ENCODE results near the gene MACROD2.

The MACROD2 gene

DNA sequence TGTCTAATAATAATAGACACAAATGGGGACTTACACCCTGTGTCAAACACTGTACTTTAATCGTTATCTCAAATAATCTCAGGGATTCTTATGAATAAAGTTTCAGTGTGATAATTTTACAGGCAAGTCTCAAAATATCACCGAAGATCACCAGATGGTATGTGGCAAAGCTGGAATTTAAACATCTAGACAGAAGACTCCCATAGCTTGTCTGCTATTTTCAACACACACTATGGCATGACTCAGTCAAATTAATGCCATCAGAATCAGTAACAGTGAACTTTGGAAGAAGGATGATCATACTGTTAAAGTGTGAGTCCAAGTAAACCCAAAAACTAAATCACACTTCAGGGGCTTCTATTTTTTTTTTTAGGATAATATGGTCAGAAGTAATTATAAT lies 1209.7 kb downstream of the MACROD2 start:
- no peak for DNase-seq

GRCh38 chr20:15205719-15206118 lies 1210.4 kb downstream of the MACROD2 start:
- no peak for DNase-seq

DNA sequence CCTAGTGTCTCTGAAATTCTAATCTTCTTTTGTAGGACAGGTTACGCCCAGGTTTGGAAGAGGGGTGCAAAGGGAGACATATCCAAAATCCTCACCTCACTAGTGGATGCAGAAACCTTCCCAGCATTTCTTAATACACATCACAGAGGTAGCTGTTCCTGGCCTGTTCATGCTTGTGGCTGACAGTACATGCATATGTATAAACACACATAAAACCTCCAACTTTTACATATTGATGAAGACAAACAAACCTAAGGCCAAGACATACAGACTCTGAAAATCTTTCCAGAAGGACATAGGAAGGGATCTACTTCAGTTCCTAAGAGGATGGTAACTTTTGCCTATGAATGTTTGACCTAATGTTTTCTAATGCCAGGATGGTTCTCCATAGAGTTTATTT lies 1214.2 kb downstream of the MACROD2 start:
- DNase-seq = no peak

- DNase-seq = no peak
Measured at GRCh38 chr20:15214051-15214450, 1218.7 kb downstream of the MACROD2 start.

GRCh38 chr20:15220009-15220656 lies 1224.8 kb downstream of the MACROD2 start:
- DNase-seq = no peak

GRCh38 chr20:15220778-15221565 lies 1225.7 kb downstream of the MACROD2 start:
- DNase-seq = no peak

DNA sequence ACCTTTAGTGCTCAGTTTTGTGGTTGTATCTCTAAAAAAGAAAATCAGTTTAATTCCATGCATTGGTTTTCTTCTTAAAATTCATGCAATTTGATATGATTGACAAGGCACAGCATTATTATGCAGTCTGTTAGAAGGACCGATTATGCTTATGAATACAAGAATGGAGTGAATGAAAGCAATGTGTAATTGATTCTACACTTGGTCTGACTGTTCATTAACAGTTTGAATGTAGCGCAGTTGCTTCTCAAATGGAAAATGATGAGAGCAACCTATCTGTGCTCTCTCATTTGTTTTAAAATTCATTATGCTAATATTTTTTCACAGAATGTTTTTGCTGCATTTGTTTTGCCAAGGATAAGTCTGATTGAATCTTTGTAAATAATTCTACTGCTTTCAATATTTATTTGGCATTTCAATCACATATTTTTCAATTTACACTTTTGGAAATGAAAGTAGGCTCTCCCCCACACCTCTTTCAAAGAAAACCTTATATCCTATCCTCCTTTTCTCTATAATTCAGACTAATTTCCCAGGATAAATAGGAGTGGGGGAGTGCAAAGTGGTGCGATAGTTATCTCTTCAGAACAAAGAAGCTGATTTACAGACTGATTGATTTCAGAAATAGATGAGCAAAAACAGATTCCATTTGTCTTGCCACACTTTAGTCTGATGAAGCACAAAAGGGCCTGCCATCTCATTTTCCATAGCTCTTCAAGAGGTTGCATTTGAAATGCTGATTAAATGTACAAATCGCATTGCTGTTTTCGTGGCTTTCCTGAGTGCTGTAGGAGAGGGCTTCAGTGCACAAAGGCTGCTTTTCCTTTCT lies 1227.4 kb downstream of the MACROD2 start:
- no peak for DNase-seq

- DNase-seq = no peak
Measured at GRCh38 chr20:15224199-15224598, 1228.9 kb downstream of the MACROD2 start.

- no peak for DNase-seq
Measured at GRCh38 chr20:15227102-15227501, 1231.8 kb downstream of the MACROD2 start.

GRCh38 chr20:15232243-15232642 lies 1236.9 kb downstream of the MACROD2 start:
- no peak for DNase-seq

DNA sequence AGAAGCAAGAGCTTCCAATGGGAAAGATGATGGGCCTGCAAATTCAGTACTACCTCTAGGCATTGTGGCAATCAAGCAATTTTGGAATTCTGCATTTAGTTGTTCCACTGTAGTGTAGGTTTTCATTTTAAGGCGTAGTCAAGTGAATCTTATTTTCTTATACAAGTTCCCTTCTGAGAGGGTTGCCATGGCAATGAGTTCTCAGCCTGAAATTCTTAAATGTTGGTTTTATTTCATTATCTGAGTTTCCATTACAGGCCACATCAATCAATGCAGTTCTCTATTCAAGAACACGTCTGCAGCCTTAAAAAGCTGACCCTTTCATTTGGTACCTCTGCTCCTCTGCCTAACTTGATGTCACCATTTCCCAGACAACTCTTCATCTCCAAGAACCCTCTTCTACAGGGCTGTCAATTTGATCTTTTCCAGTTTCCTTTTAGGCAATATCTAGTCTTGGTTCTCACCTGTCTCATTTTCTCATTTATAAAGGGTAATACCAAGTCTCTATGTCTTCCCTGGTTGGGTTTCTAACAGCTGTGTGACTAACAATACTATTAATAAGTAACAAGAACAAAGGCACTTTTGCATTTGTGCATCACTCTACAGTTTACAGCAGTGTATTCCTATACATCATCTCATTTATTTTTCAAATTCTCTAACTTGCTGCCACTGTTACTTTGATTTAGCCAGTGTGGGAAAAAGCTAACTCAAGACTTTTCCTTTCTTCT lies 1240.3 kb downstream of the MACROD2 start:
- DNase-seq = no peak

DNA sequence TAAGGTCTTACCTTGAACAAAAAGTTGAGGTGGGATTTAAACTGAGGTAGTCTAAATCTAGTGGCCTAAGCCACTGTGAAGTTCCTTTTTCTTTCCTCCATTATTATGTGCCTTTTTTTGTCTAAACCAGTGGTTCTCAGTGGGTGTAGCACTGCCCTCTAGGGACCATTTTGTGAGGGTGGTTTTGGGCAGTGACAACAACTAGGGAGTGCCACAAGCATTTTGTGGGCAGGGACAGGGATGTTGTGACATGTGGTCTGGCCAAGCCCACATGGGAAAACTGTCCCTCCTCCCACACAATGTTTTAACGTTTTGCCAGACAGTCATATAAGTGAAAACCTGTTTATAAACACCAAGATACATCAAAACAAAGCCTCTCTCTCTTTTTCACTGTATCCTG lies 1241.5 kb downstream of the MACROD2 start:
- peak; percentile 5 for DNase-seq

GRCh38 chr20:15239542-15240206 lies 1244.4 kb downstream of the MACROD2 start:
- DNase-seq = no peak

DNA sequence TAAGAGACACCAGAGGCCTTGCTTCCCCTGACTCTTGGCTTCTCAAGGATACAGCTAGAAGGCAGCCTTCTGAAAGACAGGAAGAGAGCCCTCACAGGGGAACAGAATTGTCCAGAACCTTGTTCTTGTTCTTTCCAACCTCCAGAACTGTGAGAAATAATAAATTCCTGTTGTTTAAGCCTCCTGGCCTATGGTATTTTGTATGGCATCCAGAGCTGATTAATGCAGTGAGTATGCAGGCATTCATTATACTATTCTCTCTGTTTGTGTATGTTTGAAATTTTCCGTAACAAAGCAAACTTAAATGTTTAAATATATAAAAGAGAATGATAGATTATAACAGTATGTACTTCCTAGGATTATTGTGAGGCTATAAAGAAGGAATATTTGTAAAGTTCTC lies 1245.5 kb downstream of the MACROD2 start:
- DNase-seq = no peak

DNA sequence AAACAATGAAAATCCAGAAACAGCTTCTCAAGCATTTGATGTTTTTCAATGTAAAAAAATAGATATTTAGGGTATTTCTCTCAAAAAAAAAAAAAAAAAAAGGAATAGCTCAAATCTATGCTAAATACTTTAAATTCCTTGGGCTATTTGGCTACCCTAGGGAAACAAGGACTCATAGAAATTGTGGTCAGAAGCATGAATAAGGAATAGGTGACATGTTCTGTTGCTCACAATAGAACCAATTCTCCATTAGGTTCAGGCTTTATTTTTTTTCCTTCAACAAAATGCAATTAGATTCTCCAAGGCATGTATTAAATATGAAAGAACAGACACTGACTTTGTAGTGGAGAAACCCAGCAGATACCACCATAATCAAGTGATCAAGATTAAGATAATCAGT lies 1246.4 kb downstream of the MACROD2 start:
- DNase-seq = no peak

- no peak for DNase-seq
Measured at GRCh38 chr20:15242773-15243172, 1247.5 kb downstream of the MACROD2 start.

GRCh38 chr20:15245896-15246295 lies 1250.6 kb downstream of the MACROD2 start:
- DNase-seq = no peak

- DNase-seq = no peak
Measured at GRCh38 chr20:15248618-15249395, 1253.5 kb downstream of the MACROD2 start.

- no peak for DNase-seq
Measured at GRCh38 chr20:15251171-15251570, 1255.9 kb downstream of the MACROD2 start.

DNA sequence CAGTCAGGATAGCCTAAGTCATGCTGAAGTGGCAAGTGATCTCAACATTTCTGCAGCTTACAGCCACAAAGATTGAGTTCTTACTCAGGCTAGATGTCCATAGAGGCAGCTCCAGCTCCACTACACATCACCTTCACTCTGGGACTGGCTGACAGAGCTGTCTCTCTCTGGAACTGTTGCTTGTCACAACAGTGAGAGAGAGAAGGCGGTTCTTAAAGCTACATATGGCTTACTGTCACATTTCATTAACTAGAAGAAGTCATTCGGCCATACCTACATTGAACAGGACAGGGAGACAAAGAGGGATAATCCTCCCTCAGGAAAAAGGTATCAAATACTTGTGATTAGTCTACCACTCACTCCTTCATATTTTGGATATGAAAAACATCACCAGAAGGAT lies 1257.0 kb downstream of the MACROD2 start:
- no peak for DNase-seq

DNA sequence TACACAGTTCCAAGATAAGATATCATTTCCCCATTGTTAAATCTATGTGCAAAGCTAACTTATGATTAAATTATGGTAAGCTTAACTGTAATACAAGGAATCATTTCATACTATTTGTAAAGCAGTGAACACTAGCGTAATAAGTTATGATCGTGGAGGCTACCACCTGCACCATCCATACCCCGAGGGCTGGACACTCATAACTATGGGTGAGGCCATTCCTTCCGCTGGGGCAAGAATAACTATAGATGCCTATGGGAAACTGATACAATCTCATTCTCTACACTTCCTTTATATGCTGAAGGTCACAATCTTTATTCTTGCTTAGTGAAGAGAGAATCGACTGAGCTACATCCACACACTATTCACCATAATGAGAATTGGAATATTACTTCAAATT lies 1258.1 kb downstream of the MACROD2 start:
- no peak for DNase-seq
